ENCODE measurements around the gene SLC1A7.

DNA sequence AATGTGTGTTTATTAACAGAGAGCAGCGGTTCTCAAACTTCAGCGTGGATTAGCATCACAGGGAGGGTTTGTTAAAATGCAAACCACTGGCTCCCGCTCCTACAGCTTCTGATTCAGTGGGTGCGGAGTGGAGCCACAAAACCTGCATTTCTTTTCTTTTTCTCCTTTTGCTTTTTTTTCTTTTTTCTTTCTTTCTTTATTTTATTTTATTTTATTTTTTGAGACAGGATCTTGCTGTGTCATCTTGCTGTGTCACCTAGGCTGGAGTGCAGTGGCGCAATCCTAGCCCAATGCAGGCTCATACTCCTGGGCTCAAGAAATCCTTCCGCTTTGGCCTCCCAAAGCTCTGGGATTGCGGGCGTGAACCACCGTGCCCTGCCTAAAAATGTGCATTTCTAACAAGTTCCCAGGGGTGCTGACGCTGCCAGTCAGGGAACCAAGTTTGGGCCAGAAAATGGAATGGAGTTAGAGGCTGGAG, 20.9 kb upstream of the SLC1A7 start:
- TF ChIP-seq SREBF2 (IDR thresholded peaks at IDR 0.05) (no peak), POLR2A (IDR thresholded peaks at IDR 0.05; ENCODE audit: low read length) (no peak), CHD2 (IDR thresholded peaks at IDR 0.05; ENCODE audit: low read length, partially characterized antibody) (no peak)
- TF ChIP-seq, protein P1, sequence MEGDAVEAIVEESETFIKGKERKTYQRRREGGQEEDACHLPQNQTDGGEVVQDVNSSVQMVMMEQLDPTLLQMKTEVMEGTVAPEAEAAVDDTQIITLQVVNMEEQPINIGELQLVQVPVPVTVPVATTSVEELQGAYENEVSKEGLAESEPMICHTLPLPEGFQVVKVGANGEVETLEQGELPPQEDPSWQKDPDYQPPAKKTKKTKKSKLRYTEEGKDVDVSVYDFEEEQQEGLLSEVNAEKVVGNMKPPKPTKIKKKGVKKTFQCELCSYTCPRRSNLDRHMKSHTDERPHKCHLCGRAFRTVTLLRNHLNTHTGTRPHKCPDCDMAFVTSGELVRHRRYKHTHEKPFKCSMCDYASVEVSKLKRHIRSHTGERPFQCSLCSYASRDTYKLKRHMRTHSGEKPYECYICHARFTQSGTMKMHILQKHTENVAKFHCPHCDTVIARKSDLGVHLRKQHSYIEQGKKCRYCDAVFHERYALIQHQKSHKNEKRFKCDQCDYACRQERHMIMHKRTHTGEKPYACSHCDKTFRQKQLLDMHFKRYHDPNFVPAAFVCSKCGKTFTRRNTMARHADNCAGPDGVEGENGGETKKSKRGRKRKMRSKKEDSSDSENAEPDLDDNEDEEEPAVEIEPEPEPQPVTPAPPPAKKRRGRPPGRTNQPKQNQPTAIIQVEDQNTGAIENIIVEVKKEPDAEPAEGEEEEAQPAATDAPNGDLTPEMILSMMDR (IDR thresholded peaks at IDR 0.05) = no peak
- TF ChIP-seq, protein P2, sequence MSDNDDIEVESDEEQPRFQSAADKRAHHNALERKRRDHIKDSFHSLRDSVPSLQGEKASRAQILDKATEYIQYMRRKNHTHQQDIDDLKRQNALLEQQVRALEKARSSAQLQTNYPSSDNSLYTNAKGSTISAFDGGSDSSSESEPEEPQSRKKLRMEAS (IDR thresholded peaks at IDR 0.05) = no peak

All from A549 (cell line).